Fibroblast of skin of left quadriceps (primary cell): ENCODE measurements around the gene CHAF1A.

Experiments
- DNase-seq, 2 experiments: peaks; one replicate each; pipeline ENCODE4 v3.0.0-alpha.2; 2013; ENCODE audit warnings: low read depth in 2 of 2

CHAF1A gene

DNA sequence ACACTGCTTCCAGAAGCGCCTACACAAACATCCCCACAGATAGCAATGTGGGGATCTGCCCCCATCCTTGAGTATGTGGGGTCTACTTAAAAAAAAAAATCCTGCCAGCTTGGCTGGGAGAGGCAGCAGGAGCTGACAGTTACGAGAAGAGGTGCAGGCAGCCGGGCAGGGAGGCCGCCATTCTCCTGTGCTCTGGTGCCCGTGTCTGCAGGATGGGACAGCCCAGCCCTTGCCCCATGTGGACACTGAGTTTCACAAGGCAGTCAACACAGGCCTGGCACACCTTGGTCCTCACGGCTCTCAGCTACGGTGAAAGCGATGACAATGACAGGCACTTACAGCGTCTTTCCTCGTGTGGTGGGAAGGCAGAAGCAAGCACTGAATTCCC, 35.1 kb upstream of the CHAF1A start:
- no peak for DNase-seq

DNA sequence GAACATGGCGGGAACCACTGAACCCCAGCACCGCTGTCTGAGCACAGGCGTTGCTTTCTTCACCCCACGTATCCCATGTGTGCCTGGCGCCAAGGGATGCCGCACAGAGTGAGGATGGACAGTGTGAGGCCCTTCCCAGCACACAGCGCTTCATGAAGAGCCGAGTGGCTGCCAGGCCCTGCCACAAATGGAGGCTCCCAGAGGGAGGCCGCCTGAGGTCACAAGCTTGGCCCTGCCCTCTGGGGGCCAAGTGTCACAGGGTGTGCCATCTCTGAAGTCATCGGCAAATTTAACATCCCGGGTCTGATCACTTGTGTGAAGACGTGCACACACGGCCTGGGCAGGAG, 34.7 kb upstream of the CHAF1A start:
- DNase-seq, result no peak

DNA sequence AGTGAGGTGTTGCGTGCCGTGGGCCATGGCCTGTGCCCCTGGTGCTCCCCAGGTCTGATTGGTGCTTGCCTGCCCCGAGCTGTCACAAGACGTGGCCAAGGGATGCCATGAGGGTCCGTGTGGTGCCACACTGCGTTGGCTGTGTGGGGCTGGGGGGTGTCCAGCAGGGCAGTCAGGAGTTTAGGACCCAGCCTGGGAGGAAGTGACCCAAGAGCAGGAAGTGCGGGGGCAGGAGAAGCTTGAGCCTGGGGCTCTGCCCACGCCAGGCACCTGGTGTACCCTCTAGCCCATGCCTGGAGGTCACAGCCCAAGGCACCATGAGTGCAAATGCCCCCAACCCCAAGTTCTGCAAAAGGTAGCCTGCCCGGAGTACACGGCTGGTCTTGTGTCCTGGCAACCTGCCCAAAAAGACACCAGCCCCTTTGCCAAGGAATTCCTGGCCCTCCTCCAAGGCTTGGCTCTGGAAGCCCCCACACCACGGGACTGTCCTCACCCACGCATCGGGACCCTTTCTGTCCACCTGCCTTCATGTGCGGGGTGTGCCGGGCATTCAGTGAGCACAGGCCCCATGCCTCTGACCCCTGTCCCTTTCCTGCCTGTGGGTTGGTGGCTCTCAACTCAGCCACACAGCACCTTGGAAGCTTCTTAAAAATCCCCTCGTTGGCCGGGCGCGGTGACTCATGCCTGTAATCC, 34.2 kb upstream of the CHAF1A start:
- no peak for DNase-seq

DNA sequence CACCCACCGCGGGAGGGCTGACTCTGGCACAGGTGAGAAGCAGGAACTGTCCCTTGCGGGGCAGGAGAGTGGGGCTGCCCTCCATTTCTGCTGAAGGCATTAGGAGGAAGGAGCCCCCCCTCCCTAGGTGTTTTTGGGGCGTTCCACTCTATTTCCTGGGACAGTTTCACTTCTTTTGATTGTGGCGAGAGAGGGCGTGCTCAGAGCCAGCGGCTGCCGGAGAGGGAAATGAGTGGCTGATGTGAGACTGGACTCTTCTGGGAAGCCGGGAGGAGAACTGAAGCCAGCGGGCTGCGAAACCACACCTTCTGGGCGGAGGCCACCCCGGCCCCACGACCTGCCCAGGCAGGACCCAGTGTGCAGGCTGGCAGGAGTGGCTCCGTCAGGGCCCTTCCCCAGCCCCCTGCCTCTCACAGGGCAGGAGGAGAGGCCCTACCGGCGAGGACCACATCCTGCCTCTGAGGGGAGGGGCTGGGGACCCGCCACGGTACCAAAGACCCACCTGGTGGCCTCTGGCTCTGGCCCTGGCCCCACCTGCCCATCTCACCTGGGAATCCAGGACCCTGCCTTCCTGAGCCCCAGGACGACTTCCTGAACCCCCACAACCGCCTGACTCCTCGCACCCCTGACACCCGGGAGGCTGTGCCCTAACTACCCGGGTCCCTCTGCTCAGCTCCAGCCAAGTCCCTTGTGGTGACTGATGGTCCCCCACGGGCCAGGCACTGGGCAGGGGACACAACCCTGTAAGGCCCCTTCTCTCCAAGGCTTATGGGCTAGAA, 33.1 kb upstream of the CHAF1A start:
- no peak for DNase-seq

DNA sequence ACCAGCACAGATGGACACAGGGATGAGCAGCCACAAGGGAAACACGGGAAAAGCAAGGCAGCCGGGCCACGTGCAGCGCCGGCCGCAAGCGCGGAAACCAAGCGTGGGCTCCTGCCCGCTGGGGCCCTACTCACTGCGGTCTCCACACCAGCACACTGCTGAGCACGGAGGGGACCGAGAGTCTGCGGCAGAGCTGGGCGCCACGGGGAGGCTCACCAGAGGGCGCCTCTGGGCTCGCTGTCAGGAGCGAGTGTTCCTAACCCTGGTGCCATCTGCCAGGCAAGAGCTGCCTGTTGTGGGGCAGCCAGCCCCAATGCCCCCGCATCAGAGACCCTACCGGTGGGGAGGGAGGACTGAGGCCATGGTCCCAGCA, 32.6 kb upstream of the CHAF1A start:
- DNase-seq, result no peak

DNA sequence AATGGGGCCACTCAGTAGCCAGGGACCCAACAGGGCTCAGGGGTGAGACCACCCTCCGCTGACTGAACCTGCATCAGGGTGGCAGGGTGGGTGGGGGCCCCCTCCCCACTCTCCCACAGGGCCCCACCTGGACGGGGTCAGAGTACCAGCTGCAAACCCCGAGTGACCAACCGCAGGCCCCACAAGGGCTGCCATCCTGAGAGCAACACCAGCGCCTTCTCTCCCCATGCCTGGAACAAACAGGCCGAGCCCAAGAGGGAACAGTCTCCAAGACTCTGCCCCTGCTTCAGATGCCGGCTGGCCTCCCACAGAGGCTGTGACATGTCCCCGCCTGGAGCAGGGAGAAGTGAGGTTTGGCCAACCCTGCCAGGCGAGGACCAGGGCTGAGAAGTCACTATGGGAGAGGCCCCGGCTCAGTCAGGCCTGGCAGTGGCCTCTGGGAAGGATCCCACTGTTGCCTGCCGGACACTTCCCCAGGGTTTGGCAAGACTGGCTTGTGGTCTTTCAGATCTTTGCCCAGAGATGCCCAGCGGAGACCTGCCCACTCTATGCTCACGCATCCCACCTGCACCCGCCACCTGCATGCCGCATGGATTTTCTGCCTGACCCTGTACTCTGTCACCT, 31.9 kb upstream of the CHAF1A start:
- DNase-seq, result no peak

DNA sequence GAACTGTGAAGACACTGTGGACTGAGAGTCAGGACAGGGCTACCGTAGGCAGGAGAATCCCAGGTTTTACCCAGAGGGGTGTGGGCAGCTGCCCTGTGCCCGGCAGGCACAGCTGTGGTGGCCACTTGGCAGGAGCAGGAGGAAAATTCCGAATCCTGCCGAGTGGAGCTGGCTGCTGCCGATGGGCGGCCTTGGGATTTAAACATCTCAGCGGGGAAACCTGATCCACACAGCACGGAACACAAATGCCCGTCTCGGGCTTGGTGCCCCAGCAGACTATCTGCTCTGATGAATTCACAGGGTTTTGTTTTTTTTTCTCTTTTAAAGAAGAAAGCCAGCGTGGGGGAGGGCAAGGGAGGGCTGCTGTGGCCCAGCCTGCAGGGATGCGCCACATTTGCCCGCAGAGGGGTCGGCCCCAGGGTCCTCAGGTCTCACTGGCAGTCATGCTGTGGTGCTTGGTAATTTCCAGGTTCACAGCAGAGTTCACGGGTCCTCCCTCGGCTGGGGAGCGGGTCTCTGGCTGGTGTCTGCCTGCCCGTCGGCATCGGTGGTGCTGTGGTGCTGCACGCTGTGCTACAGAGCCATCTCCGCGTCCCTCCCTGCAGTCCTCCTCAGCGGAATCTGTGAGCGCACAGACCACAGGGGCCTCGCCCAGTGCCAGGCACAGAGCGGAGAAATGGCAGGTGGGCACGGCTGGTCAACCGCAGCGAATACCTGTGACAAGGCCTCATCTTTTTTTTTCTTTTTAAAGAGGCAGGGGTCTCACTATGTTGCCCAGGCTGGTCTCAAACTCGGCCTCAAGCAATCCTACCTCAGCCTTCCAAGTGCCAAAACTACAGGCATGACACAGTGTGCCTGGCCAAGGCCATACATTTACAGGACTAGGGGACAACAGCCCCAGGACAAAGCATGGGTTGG, 30.9 kb upstream of the CHAF1A start:
- no peak for DNase-seq

DNA sequence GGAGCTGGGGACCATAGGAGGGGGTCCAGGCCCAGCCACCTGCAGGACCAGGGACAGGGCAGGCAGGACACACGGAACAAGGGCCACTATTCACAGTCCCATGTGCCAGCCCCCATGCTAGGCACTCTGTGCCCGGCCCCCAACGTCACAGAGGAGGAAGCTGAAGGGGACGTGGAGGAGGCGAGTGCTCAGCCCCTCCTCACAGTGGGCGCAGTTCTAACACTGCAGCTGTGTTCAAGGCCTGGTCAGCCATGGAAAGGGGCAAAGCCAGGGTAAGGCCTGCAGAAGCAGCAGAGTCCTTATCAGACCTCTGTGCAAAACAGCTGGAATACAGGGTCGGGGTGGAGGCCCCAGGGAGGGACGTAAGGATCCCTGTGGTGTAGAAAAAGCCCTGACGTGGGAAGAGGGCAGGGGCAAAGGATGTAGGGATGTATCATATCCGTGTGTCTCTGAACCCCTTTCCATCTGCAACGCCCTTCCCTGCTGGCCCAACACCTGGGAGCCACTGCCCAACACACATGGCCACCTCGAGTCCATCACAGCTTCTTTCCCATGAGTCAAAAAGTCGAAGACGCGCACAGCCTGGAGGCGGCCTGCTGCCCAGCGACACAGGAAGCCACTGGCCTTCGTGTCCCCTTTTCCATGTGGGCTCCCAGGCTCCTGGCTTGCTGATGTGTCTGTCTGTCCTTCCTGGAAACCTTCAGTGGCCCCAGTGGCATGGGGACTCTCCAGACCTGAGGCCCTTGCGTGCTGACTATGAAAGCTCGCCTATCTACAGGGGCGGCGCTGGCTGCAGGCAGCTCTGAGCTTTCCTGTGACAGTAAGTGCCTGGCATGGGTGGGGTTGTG, 30.1 kb upstream of the CHAF1A start:
- no peak for DNase-seq

DNA sequence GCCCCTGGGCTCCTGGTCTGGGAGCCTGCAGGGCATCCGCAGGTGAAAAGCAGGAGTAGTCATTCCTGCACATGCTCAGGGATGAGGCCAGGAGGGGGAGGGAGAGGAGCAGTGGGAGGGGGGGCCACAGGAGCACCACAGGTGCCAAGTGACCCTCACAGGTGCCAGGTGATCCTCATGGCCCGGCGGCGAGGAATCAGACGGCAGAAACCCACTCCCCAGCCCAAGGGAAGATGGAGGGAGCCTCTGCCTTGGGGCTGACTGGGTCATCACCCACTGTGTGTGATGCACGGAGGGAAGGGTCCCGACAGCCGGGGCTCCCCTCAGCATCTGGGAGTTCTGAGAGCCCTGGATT, 29.4 kb upstream of the CHAF1A start:
- DNase-seq, result no peak

DNA sequence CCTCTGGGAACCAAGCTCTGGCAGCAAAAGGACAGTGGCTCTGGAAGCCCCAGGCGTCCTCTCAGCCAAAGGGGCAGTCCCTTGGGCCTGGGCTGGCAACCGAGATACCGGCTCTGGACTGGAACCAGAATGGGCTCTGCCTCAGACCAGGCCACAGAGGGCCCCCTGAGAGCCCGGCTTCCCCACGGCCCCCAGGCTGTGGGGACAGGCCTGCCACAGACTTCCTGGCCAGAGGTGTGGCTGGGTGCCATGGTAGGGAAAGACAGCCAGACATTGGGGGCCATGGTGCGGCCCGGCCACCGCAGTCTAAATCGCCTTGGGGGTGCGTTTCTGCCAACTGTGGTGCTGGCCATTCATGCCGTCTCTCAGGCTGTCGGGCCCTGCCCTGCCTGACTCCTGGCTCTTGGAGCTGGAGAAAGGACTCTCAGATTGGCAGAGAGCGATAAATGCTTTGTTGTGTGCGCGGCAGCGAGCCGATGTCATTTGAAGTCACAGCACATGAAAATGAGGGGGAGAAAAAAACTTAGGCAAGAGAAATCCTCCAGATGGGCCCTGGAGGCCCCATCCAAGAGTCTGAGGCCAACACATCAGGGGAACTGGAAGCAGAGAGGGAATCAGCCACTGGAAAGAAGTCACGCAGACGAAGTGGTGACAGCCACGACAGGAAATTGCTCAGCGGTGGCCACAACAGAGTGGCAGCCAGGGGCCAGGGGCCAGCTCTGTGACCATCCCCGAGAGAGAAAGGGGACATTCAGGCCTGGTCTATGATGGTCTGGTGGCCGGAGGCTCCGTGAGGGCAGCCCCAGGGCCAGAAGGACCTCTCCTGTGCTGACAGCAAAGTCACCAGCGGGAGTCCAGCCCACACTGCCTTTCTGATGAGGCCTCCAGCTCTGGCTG, 28.6 kb upstream of the CHAF1A start:
- DNase-seq, result peak in 1 of 2 experiments; percentile 12

DNA sequence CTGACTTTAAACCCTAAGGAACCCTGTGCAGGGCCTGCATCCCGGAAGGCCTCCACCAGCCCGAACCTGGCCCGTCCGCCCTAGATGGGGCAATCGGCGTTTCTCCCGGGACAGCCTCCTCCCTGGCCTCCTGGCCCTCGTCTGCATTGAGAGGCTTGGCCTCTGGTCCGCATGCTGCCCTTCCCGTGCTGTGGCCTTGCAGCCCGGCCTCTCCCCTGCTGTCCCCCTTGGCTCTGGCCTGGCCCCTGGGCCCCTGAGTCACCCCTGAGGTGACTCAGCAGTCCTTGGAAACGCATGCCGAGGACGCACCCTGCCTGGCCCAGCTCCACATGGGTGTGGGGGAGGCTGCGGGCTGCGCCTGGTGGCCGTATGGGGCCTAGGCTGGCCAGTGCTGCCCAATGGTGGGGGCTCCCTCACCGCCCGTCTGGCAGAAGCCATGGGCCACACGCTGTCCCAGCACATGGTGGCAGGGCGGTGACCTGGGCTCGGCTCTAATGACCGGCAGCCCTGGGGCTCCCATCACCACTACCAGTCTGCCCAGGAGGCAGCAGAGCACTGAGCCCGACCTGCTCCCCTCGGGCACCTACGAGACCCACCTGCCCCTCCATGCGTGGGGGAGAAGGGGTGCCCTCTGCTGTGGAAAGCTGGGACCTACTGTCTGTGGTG, 27.8 kb upstream of the CHAF1A start:
- DNase-seq, result peak; percentile 23 to 32

DNA sequence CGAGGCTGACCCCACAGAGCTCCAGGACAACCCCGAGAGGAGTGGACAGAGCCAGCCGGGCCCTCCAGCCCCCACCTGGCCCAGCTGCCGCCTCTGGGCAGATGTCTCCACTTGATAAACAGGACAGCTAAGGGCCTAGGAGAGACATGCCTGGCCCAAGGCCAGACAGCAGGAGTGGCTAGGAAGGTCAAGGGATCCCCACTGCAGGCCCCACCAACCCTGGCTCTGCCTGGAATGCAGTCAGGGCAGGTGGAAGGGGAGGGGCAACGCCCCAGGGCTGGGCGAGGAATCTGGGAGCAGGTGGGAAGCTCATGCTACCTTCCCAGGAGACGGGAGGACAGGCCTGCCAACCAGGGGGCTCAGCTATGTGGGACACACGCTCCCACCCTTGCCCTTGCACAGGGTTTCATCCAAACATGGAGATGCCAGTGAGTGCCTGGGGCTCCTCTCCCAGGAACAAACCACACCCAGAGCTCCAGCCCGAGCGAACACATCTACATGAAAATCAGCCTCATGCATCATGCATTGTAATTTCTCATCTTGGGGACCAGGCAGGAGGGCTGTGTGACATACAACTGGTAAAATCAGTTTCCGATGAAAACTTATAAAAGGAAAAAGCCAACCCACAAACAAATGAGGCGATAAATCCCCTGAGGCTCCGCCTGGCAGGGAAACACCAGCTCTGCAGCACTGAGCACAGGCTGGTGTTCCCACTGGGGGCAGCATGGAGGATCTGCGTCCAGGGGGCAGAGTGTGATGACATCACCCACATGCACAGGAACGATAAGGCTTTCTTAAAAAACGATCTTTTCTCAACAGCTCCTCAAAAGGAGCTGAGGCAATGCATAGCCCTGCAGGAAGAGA, 27.0 kb upstream of the CHAF1A start:
- DNase-seq, result peak; percentile 21 to 39

DNA sequence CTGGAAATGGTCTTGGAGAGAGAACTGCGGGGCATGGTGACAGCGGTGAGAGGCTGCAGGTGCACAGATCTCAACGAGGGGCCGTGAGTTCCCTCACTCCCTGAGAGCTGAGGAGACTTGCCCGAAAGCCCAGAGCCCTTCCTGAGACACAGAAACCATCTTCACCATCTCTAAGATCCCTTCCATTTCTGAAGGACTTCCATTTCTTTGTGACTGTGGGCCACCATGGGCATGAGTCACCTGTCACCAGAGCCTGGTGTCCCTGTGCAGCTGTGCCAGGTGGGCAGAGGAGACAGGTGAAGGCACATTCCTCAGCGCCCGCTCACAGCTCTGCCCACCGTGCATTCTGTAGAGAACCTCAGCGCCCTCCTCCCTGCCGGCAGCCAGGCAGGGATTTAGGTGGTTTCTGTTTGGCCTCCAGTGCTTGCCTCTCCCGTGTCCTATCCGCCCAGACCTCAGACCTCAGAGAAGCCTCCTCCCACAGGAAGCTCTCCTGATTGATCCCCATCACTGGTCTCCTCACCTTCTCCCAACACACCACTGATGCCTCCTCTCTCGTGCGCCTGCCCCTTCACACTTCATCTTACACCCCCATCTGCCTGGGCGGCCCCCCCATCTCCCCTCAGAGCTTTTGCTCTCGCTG, 26.3 kb upstream of the CHAF1A start:
- DNase-seq, result no peak

DNA sequence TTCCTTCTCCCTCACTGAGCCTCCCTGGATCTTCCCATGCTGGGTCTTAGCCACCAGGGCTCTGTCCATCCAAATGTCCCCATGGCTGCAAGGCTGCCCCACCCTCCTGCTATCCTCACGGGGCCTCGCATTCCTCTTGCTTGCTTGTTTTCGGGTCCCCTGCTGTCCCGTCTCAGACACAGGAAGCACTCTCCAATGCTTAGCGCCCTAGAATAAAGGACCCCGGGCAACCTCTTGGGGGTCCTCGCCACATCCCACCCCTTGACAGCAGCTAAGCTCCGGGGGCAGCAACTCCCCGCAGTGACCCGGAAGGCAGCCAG, 25.8 kb upstream of the CHAF1A start:
- DNase-seq, result no peak

DNA sequence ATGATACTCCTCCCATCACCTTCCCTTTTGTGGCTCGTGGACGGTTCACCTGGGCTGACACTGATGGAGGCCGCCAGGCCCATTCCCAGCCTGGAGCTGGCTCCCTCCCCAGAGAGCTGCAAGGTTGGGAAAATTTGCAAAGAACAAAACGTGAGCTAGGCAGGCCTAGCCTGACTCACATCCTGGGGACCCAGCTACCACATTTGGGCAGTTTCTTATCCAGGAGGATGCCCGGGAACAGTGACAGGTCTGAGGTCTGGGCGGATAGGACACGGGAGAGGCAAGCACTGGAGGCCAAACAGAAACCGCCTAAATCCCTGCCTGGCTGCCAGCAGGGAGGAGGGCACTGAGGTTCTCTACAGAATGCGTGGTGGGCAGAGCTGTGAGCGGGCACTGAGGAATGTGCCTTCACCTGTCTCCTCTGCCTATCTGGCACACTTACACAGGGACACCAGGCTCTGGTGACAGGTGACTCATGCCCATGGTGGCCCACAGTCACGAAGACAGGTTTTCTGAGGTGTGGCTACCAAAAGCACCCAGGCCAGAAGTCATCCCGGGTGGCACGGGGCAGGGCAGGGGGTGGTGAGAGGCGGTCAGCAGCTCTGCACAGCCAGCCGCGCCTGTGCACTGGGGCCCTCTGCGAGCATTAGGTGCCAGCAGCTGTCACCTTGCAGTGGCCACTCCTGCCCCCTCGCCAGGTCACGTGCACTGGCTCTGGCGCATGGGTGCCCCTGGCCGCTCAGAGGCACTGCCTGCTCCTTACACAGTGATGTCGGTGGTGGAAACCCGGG, 25.3 kb upstream of the CHAF1A start:
- no peak for DNase-seq

DNA sequence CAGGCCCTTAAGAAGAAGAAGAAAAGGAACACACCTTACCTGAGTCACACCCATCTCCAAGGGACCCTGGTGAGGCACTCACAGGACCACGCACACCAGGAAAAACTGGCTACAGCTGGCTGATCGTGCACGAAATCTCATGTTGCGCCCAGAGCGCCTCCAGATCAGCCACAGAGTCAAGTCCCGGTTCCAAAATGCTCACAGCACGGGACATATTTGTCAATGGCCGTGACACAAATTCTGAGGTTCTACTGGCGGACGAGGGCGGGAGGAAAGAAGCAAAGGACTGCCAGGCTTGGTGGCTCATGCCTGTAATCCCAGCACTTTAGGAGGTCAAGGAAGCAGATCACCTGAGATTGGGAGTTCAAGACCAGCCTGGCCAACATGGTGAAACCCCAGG, 23.6 kb upstream of the CHAF1A start:
- DNase-seq, result no peak

DNA sequence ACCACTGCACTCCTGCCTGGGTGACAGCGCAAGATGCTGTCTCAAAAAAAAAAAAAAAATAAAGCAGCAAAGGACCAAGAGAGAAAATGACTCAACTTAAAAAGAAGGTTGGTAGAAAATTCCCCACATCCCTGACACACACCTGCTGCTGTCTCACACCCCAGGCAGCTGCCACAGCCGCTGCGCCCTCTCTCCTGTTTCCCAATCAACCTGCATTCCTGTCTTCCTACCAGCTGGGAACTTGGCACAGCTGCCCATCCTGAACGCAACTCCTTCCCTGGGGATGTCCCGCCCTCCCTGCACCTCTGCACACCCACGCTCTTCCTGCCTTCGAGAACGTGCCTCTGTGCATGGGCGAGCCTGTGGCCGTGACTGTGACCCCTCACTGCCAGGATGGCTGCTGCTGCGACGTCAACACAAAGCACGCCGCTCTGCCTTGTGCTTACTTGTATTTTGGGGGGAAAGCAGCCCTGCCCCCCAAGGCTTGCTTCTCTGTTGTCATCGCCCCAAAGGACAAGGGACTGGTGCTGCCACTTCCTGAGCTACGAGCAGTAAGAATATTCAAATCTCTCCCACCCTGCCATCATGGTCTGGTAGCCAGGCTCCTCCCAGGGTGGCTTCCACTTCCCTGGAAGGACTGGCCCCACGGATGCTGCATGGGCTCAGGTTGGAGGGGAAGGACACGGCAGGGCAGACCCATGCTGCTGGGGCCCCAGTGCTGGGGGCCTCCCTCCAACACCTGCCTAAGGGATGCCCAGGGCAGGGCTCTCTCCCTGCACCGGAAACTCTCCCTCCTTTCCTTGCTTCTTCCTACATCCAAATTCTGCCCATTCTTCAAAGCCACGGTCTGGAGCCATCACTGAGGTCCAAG, 22.8 kb upstream of the CHAF1A start:
- DNase-seq, result no peak
